Smooth muscle cell (in vitro differentiated cells): ENCODE measurements around the gene KLRC3. TPM values are rescaled to one million over a fixed set of nuclear protein-coding genes. Genes with fewer than 3 reads are reported as not detected.
"Not testable (repeated sequence)": the region's sequence is repeated elsewhere in the genome, so short reads cannot be mapped to it uniquely, and the experiment has no call there.

Experiments used
- DNase-seq: peaks from one replicate; lab custom pipeline; 2025; ENCODE audit not compliant: unreplicated experiment; lab: John Stamatoyannopoulos, UW
- H2AFZ ChIP-seq: fragments of 200-600 bp; sonication (generic); 2 replicates; pipeline ENCODE4 v1.6.0; 2016; ENCODE audit warnings: antibody characterized with exemption, low read depth, mild to moderate bottlenecking
- H3F3A ChIP-seq: fragments of 200-600 bp; sonication (generic); 2 replicates; pipeline ENCODE4 v1.6.0; 2017; ENCODE audit warnings: antibody characterized with exemption, low read depth
- H3K27ac ChIP-seq: fragments of 200-600 bp; sonication (generic); 2 replicates; pipeline ENCODE4 v1.5.1; 2016; ENCODE audit warnings: low read depth, mild to moderate bottlenecking
- H3K27me3 ChIP-seq: fragments of 200-600 bp; sonication (generic); 2 replicates; pipeline ENCODE4 v1.6.1; 2016; ENCODE audit warnings: low read depth, mild to moderate bottlenecking
- H3K36me3 ChIP-seq: fragments of 200-600 bp; sonication (generic); 2 replicates; pipeline ENCODE4 v1.5.1; 2016; ENCODE audit warnings: low read depth
- H3K4me1 ChIP-seq: fragments of 200-600 bp; sonication (generic); 2 replicates; pipeline ENCODE4 v1.5.1; 2016; ENCODE audit warnings: low read depth
- H3K4me2 ChIP-seq: fragments of 200-600 bp; sonication (generic); 2 replicates; pipeline ENCODE4 v1.6.0; 2016; ENCODE audit warnings: mild to moderate bottlenecking
- H3K4me3 ChIP-seq: fragments of 200-600 bp; sonication (generic); 2 replicates; pipeline ENCODE4 v1.5.1; 2016; ENCODE audit warnings: mild to moderate bottlenecking
- H3K79me2 ChIP-seq: fragments of 200-600 bp; sonication (generic); 2 replicates; pipeline ENCODE4 v1.6.0; 2016; ENCODE audit warnings: low read depth, mild to moderate bottlenecking
- H3K9ac ChIP-seq: fragments of 200-600 bp; sonication (generic); 2 replicates; pipeline ENCODE4 v1.6.0; 2016; ENCODE audit warnings: low read depth
- H3K9me3 ChIP-seq: fragments of 200-600 bp; sonication (generic); replicated peaks from 2 replicates; pipeline ENCODE4 v1.5.1; 2016; ENCODE audit warnings: low read depth
- H4K20me1 ChIP-seq: fragments of 200-600 bp; sonication (generic); 2 replicates; pipeline ENCODE4 v1.6.0; 2016; ENCODE audit warnings: low read depth
- WGBS: methylation state at CpG from one replicate; pipeline ENCODE4 v1.1.7; 2016; ENCODE audit warnings: low lambda C conversion rate; 5-methylcytosine and 5-hydroxymethylcytosine counted together
- polyA plus RNA-seq: library from polyadenylated mRNA; unstranded; fragments of >200 nt; fragmentation: Nextera tagmentation; extraction: Ambion mirVana; gene quantifications from 2 replicates; pipeline ENCODE4 v1.2.1, GENCODE V29; 2016
- total RNA-seq: library from RNA; depleted of rRNA; stranded (reverse); fragments of >200 nt; gene quantifications from 2 replicates; pipeline ENCODE4 v1.2.3, GENCODE V29; 2014
- TF ChIP-seq, protein P1 (sequence below): fragments of 200-600 bp; sonication (generic); IDR thresholded peaks from 2 replicates; pipeline ENCODE4 v1.5.1; 2017; ENCODE audit warnings: borderline replicate concordance, mild to moderate bottlenecking, antibody characterized with exemption; ENCODE audit not compliant: insufficient read depth, poor library complexity, severe bottlenecking

Gene KLRC3
- total and polyA plus RNA-seq, 2 experiments from 2014 or later, result not detected

- 85% methylated on average over 9 of the region's 9 CpGs for WGBS
- TF ChIP-seq, protein P1, sequence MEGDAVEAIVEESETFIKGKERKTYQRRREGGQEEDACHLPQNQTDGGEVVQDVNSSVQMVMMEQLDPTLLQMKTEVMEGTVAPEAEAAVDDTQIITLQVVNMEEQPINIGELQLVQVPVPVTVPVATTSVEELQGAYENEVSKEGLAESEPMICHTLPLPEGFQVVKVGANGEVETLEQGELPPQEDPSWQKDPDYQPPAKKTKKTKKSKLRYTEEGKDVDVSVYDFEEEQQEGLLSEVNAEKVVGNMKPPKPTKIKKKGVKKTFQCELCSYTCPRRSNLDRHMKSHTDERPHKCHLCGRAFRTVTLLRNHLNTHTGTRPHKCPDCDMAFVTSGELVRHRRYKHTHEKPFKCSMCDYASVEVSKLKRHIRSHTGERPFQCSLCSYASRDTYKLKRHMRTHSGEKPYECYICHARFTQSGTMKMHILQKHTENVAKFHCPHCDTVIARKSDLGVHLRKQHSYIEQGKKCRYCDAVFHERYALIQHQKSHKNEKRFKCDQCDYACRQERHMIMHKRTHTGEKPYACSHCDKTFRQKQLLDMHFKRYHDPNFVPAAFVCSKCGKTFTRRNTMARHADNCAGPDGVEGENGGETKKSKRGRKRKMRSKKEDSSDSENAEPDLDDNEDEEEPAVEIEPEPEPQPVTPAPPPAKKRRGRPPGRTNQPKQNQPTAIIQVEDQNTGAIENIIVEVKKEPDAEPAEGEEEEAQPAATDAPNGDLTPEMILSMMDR, result no peak
These were observed 31.6 kb downstream of the KLRC3 start for GRCh38 chr12:10388624-10389413.

GRCh38 chr12:10387498-10387897, 32.9 kb downstream of the KLRC3 start:
- H3K9me3 ChIP-seq, H3K27ac ChIP-seq, H2AFZ ChIP-seq, H3K36me3 ChIP-seq, H3K27me3 ChIP-seq, H3K9ac ChIP-seq, H4K20me1 ChIP-seq, H3K4me3 ChIP-seq, H3K79me2 ChIP-seq, H3F3A ChIP-seq, H3K4me2 ChIP-seq, H3K4me1 ChIP-seq, DNase-seq: not testable (repeated sequence)
- 96% methylated on average over 6 of the region's 6 CpGs for WGBS

More at GRCh38 chr12:10388624-10389413, 31.6 kb downstream of the KLRC3 start:
- no peaks in the 10 kb centered on the region for H4K20me1 ChIP-seq
- no peak overlapping the region for H3K4me3 ChIP-seq
- H3K4me1 ChIP-seq, result peaks cover 5% of the 10 kb centered on the region
- no peak for DNase-seq
- H3K9ac ChIP-seq, result no peak overlapping the region
- no peaks in the 10 kb centered on the region for H3K36me3 ChIP-seq
- no peak overlapping the region for H2AFZ ChIP-seq
- no peak overlapping the region for H3K4me2 ChIP-seq
- H3K27ac ChIP-seq, result no peak overlapping the region
- no peaks in the 10 kb centered on the region for H3F3A ChIP-seq
- no peaks in the 10 kb centered on the region for H3K9me3 ChIP-seq
- no peaks in the 10 kb centered on the region for H3K27me3 ChIP-seq
- no peaks in the 10 kb centered on the region for H3K79me2 ChIP-seq

DNA sequence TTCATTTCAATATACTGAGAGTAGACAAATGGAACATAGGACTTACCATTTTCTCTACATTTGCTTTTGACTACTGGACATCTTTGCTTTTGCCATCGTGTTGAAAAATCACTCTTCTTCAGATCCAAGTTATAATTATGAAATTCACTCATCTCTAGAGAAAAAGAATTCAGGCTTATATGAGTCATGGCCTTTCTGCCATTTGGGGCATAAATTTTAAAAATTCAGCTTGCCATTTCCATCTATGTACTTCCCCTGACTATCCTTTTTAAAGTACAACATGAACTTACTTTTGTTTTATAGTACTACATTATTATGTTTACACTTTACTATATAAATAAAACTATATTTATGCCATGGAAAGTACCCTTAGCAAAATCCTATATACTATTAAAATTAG, 33.5 kb downstream of the KLRC3 start:
- Histone ChIP-seq H2AFZ (no peak overlapping the region), H3K4me1 (no peaks in the 10 kb centered on the region), H3K4me2 (no peak overlapping the region), H4K20me1 (no peaks in the 10 kb centered on the region), H3K4me3 (no peak overlapping the region), H3K79me2 (no peaks in the 10 kb centered on the region), H3K9ac (no peak overlapping the region), H3K36me3 (no peaks in the 10 kb centered on the region), H3K9me3 (no peaks in the 10 kb centered on the region), H3K27ac (no peak overlapping the region), H3F3A (no peaks in the 10 kb centered on the region), H3K27me3 (no peaks in the 10 kb centered on the region)
- 73% methylated on average over 1 of the region's 1 CpG for WGBS
- no peak for DNase-seq
- TF ChIP-seq, protein P1, result no peak

- Histone ChIP-seq H3K4me3 (no peak overlapping the region), H3F3A (no peaks in the 10 kb centered on the region), H3K27me3 (no peaks in the 10 kb centered on the region), H2AFZ (no peak overlapping the region), H3K9ac (no peak overlapping the region), H3K79me2 (no peaks in the 10 kb centered on the region), H3K27ac (no peak overlapping the region), H3K4me1 (no peaks in the 10 kb centered on the region), H3K9me3 (no peaks in the 10 kb centered on the region), H3K36me3 (no peaks in the 10 kb centered on the region), H3K4me2 (no peak overlapping the region), H4K20me1 (no peaks in the 10 kb centered on the region)
- WGBS, result 44% methylated on average over 2 of the region's 2 CpGs
- no peak for DNase-seq
- TF ChIP-seq, protein P1, result no peak
These were observed 35.2 kb downstream of the KLRC3 start for GRCh38 chr12:10385166-10385613.
